Hippocampal formation (tissue), 2 donors: Measurements from ENCODE around the gene N4BP2L1.
"Not testable (repeated sequence)": the region's sequence is repeated elsewhere in the genome, so short reads cannot be mapped to it uniquely, and the experiment has no call there.

Source experiments
- DNase-seq, 2 donors: peaks; one replicate each; lab custom pipeline; 2025; lab: John Stamatoyannopoulos, UW

Gene N4BP2L1

DNA sequence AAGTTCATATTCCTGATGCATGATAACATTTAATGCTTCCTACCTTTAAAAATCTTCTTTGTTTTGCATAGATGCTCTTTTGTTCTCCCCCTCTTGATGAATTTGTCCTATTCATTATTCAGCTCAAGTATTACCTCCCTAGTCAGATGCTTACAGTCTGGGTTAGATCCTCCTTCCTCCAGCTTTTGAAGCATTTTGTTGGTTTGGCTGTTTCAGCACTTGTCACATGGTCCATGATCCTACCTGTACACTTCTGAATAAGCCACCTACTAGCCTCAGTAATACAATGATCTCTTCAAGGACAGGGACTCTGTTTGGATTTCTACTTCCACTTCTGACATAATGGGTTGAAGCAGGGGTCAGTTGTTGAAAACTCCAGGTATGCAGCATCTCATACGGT lies 37.4 kb downstream of the N4BP2L1 start:
- no peak for DNase-seq

DNA sequence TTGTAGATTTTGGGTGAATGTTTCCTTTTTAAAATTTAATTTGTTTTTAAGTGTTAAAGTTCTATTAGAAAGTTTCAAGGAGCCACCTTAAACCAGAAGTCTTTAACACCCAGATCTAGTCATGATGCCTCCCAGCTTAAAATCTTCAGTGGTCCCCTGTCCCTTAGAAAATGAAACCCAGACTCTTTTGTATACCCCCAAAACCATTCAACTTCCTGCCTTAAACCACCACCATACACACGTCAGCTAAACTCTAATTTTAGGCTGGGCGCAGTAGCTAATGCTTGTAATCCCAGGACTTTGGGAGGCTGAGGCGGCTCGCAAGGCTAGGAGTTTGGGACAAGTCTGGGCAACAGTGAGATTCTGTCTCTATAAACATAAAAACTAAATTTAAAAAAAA lies 37.9 kb downstream of the N4BP2L1 start:
- DNase-seq = no peak

DNA sequence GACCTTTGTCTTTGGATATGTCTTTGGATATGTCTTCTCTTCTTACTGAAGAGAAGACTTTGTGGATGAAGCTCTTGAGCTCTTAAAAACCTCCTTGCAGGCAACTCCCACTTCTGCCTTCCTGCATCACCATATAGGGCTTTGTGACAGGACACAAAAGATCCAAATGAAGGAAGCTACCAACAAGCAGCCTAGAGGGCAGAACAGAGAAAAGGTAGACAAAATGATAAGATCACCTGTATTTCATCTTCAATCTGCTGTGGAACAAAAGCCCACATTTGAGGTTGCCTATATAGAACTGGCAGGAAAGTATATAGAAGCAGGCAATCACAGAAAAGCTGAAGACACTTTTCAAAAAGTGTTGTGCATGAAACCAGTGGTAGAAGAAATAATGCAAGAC lies 42.5 kb downstream of the N4BP2L1 start:
- DNase-seq = no peak

DNA sequence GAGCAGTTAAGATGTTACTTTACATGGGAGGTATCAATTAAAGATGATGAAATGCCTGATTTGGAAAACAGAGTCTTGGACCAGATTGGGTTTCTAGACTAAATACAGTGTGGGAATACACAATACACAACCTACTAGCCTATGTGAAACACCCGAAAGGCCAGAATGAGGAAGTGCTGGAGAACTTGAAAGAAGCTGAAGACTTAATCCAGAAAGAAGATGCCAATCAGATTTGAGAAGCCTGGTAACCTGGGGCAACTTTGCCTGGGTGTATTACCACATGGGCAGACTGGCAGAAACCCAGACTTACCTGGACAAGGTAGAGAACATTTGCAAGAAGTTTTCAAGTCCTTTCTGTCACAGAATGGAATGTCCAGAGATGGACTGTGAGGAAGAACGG lies 43.2 kb downstream of the N4BP2L1 start:
- DNase-seq = no peak

DNA sequence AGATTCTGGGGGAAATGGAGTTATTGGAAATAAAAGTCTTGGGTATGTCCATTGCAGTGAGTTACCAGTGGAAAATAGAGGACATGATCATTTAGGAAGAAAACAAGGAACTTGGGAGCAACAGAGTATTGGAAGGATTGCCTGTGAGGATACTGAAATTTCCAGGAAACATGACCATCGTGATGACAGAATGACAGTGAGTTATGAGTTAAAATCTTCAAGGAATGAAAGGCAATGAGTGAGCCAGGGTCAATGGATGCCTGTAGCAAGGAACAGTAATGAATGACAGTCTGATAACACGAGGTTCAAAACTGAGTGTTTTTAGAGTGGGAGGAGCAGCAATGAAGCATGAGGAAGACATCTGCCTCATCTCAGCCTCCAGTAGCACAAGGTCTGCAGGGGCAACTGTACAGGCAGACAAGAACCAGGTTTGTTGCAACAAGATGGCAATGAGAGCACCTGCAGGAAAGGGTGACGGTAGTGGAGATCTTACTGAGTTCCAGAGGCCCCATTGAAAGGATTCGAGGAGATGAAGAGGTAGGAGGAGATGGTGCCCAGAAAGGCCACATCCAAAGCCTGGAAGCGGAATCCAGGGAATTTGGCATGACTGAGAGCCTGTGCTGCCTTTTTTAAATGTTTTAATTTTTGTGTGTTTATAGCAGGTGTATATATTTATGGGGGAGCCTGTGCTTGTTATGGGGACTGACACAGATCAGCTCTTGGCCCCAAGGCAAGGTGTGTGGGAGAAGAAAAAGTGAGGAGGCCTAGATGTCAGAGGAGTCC lies 43.9 kb downstream of the N4BP2L1 start:
- DNase-seq = no peak

DNA sequence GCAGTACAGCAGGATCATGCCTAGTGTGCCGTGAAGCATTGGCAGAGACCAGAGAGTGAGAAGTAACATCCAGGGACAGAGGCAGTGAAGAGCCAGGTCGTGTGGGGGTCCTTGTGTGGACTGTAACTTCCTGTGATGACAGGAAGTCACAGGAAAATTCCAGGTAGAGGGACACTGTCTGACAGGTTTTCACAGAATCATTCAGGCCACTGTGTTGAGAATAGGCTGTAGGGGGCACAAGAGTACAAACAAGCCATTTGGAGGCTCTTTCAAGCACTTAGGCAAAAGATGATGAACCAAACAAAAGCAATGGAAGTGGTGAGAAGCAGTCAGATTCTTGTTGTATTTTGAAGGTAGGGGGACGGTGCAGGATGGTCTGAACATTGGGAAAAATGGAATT lies 46.4 kb downstream of the N4BP2L1 start:
- peak; percentile 1 to 35 for DNase-seq

DNA sequence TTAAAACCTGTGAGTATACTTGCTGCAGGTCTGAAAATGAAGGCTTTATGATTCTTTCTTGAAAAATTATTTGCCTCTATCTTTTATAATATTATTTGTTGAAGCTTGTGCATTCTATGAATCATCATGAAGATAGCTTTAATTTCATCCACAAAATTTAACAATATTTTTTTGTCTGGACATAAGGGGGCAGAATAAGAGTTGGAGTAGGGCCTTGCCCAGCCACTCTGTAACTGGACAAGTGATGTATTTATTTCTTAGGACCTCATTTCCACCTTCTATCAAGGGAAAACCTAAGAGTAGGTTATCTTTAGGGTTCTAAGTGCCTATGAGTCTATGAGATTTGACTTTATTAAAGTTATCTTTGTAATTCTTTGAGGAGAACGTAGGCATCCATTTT lies 49.9 kb downstream of the N4BP2L1 start:
- DNase-seq = no peak

DNA sequence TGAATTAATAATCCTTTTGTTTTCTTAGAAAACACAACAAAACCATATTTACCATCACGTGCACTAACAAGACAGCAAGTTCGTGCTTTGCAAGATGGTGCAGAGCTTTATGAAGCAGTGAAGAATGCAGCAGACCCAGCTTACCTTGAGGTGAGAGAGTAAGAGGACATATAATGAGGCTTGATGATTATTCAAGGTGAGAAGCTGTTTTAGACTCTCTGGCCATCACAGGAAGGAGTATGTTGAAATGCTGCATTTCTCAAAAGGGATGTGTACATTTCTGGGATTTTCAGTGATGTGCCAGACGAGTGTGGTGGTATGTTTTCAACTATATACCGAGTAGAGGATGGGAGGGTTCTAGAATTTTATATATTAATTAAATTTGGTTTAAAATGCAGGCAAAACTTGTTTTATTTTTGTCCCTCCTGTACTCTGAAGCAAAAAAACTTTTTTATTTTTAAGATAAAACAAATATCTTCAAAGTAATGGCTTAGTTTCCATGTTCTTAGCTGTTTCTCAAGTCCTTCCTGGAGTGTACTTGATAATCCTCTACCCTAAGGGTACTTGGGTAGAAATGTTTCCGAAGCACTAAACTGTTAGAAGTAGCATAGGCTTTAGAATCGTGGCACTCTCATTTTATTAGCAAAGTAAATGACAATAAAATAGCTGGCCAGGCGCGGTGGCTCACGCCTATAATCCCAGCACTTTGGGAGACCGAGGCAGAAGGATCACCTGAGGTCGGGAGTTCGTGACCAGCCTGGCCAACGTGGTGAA lies 51.1 kb downstream of the N4BP2L1 start:
- no peak for DNase-seq

DNA sequence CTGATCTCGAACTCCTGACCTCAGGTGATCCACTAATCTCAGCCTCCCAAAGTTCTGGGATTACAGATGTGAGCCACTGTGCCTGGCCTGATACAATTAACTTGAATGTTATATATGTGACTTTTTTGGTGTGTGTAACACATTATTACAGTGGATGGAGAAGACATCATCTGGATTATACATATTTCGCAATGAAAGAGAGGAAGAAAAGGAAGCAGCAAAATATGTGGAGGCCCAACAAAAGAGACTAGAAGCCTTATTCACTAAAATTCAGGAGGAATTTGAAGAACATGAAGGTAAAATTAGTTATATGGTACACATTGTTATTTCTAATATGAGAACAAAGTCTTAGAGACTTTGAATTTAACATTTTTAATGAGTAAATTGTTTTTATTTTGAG lies 57.1 kb downstream of the N4BP2L1 start:
- no peak for DNase-seq

DNA sequence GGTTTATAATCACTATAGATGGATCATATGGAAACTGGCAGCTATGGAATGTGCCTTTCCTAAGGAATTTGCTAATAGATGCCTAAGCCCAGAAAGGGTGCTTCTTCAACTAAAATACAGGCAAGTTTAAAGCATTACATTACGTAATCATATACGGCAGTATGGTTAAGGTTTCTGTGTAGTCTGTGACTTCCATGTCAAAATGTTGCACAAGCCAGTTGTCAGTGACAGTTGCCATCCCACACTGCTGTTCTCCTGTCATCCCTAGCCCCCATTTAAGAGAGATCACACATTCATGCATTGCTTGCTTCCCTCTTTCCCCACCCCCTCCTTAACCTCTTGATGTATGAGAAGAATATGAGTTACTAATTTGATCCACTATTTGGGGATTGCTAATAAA lies 65.4 kb downstream of the N4BP2L1 start:
- DNase-seq = no peak

DNA sequence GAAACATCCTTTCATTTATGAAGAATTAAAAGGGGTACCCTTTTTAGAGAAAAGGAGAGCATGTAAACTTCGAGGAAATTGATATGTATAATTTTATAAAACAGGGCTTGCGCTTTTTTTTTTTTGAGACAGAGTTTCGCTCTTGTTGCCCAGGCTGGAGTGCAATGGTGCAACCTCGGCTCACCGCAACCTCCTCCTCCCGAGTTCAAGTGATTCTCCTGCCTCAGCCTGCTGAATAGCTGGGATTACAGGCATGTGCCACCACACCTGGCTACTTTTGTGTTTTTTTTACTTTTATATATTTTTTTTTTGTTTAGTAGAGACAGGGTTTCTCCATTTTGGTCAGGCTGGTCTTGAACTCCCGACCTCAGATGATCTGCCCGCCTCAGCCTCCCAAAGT lies 72.0 kb downstream of the N4BP2L1 start:
- DNase-seq = not testable (repeated sequence)

DNA sequence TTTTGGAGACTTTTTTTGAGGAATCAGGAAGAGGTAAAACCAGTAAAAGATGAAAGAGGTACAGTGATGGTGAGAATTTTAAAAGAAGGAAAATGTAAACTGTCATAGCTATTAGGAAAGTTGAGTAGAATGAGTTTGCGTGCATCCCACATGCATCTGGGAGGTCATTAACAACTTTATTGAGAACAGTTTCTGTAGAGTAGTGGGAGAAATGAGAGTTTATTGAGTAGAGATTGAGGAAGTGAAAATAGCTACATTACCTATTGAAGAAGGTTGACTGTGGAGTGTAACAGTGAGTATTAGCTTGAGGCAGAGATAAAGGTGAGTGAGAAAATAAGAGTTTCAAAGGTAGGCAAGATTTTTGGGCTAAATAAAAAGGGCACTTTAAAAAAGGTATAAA lies 73.9 kb downstream of the N4BP2L1 start:
- no peak for DNase-seq

DNA sequence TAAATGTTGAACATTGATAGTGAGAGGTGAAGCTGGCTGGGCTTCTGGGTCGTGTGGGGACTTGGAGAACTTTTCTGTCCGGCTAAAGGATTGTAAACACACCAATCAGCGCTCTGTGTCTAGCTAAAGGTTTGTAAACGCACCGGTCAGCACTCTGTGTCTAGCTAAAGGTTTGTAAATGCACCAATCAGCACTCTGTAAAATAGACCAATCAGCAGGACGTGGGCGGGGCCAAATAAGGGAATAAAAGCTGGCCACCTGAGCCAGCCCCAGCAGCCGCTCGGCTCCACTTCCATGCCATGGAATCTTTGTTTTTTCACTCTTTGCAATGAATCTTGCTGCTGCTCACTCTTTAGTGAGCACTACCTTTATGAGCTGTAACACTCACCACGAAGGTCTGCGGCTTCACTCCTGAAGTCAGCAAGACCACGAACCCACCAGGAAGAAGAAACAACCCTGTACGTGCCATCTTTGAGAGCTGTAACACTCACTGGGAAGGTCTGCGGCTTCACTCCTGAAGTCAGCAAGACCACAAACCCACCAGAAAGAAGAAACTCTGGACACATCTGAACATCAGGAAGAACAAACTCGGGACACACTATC lies 77.0 kb downstream of the N4BP2L1 start:
- DNase-seq = not testable (repeated sequence)
